MM.1S (cell line): ENCODE data around the gene CTNNA2.

Source experiments
- DNase-seq: peaks from one replicate; pipeline ENCODE4 v3.0.0-alpha.2; 2015
- H2AFZ ChIP-seq: fragments of 300-600 bp; sonication (generic); 2 replicates; pipeline ENCODE4 v1.6.0; 2016; ENCODE audit warnings: antibody characterized with exemption, low read length
- H3F3A ChIP-seq: fragments of 300-600 bp; sonication (generic); 2 replicates; pipeline ENCODE4 v1.6.1; 2016; ENCODE audit warnings: mild to moderate bottlenecking, antibody characterized with exemption, low read length, moderate library complexity, mixed read lengths; ENCODE audit not compliant: insufficient read depth
- H3K27ac ChIP-seq: fragments of 300-600 bp; sonication (generic); 2 replicates; pipeline ENCODE4 v1.5.1; 2016; ENCODE audit warnings: mild to moderate bottlenecking, low read length
- H3K27me3 ChIP-seq: fragments of 300-600 bp; sonication (generic); replicated peaks from 2 replicates; pipeline ENCODE4 v1.6.0; 2016; ENCODE audit warnings: low read length; ENCODE audit not compliant: insufficient read depth
- H3K36me3 ChIP-seq: fragments of 300-600 bp; sonication (generic); replicated peaks from 2 replicates; pipeline ENCODE4 v1.6.1; 2016; ENCODE audit warnings: mild to moderate bottlenecking, low read length, mixed read lengths; ENCODE audit not compliant: insufficient read depth
- H3K4me1 ChIP-seq: fragments of 300-600 bp; sonication (generic); 2 replicates; pipeline ENCODE4 v1.6.1; 2016; ENCODE audit warnings: low read length, mixed read lengths
- H3K4me2 ChIP-seq: fragments of 300-600 bp; sonication (generic); 2 replicates; pipeline ENCODE4 v1.6.0; 2016; ENCODE audit warnings: low read depth, low read length
- H3K4me3 ChIP-seq: fragments of 300-600 bp; sonication (generic); 2 replicates; pipeline ENCODE4 v1.5.1; 2016; ENCODE audit warnings: low read length, mixed read lengths
- H3K79me2 ChIP-seq: fragments of 300-600 bp; sonication (generic); 2 replicates; pipeline ENCODE4 v1.6.1; 2016; ENCODE audit warnings: mixed run types, low read length, mixed read lengths
- H3K9ac ChIP-seq: fragments of 300-600 bp; sonication (generic); 2 replicates; pipeline ENCODE4 v1.6.1; 2016; ENCODE audit warnings: low read length, mixed read lengths
- H3K9me2 ChIP-seq: fragments of 300-600 bp; sonication (generic); replicated peaks from 2 replicates; pipeline ENCODE4 v1.6.1; 2016; ENCODE audit warnings: mild to moderate bottlenecking, low read length, mixed read lengths; ENCODE audit not compliant: insufficient read depth
- H3K9me3 ChIP-seq: fragments of 300-600 bp; sonication (generic); replicated peaks from 2 replicates; pipeline ENCODE4 v1.6.1; 2016; ENCODE audit warnings: mild to moderate bottlenecking, low read length, mixed read lengths; ENCODE audit not compliant: insufficient read depth
- H4K20me1 ChIP-seq: fragments of 300-600 bp; sonication (generic); 2 replicates; pipeline ENCODE4 v1.6.1; 2016; ENCODE audit warnings: mild to moderate bottlenecking, low read length, moderate library complexity, mixed read lengths; ENCODE audit not compliant: insufficient read depth
- CTCF ChIP-seq: fragments of 300-600 bp; sonication (generic); IDR thresholded peaks from 2 replicates; pipeline ENCODE4 v1.5.1; 2016; ENCODE audit warnings: antibody characterized with exemption, low read length, mixed read lengths
- EZH2 ChIP-seq: fragments of 300-600 bp; sonication (generic); optimal IDR thresholded peaks from 2 replicates; pipeline ENCODE3; 2017; ENCODE audit warnings: low read depth, mild to moderate bottlenecking, antibody characterized with exemption, low read length, mixed read lengths
- EZH2phosphoT487 ChIP-seq: fragments of 300-600 bp; sonication (generic); IDR thresholded peaks from 2 replicates; pipeline ENCODE4 v1.6.1; 2018; ENCODE audit warnings: antibody characterized with exemption, low read length

Gene CTNNA2

GRCh38 chr2:80002112-80002511, 489.3 kb downstream of the CTNNA2 start:
- Histone ChIP-seq H3K4me2 (no peak overlapping the region), H3K4me1 (no peaks in the 10 kb centered on the region), H3K27ac (no peak overlapping the region), H3K9ac (no peak overlapping the region), H3K9me2 (no peaks in the 10 kb centered on the region), H3K9me3 (no peaks in the 10 kb centered on the region), H3F3A (no peaks in the 10 kb centered on the region), H2AFZ (no peak overlapping the region), H3K27me3 (no peaks in the 10 kb centered on the region), H3K4me3 (no peak overlapping the region), H3K79me2 (no peaks in the 10 kb centered on the region), H4K20me1 (no peaks in the 10 kb centered on the region), H3K36me3 (no peaks in the 10 kb centered on the region)
- no peak for TF ChIP-seq EZH2
- no peak for TF ChIP-seq EZH2phosphoT487
- no peak for TF ChIP-seq CTCF
- DNase-seq: no peak

GRCh38 chr2:80002568-80003157, 489.8 kb downstream of the CTNNA2 start:
- no peak overlapping the region for H3K9ac ChIP-seq
- H2AFZ ChIP-seq: no peak overlapping the region

GRCh38 chr2:80007777-80008503, 495.1 kb downstream of the CTNNA2 start:
- Histone ChIP-seq H3K4me2 (no peak overlapping the region), H3F3A (no peaks in the 10 kb centered on the region), H3K9me2 (no peaks in the 10 kb centered on the region), H3K4me3 (no peak overlapping the region), H2AFZ (no peak overlapping the region), H3K27me3 (no peaks in the 10 kb centered on the region), H3K27ac (no peak overlapping the region), H3K79me2 (no peaks in the 10 kb centered on the region), H3K9ac (no peak overlapping the region), H3K9me3 (no peaks in the 10 kb centered on the region), H3K4me1 (no peaks in the 10 kb centered on the region), H4K20me1 (no peaks in the 10 kb centered on the region), H3K36me3 (no peaks in the 10 kb centered on the region)
- no peak for TF ChIP-seq EZH2
- TF ChIP-seq CTCF: no peak
- no peak for TF ChIP-seq EZH2phosphoT487
- DNase-seq: no peak

More at GRCh38 chr2:80002568-80003157, 489.8 kb downstream of the CTNNA2 start:
- H3K27ac ChIP-seq: no peak overlapping the region
- no peaks in the 10 kb centered on the region for H3K4me1 ChIP-seq
- no peaks in the 10 kb centered on the region for H3F3A ChIP-seq
- H3K4me3 ChIP-seq: no peak overlapping the region
- DNase-seq: no peak
- H4K20me1 ChIP-seq: no peaks in the 10 kb centered on the region
- TF ChIP-seq EZH2phosphoT487: no peak
- no peak for TF ChIP-seq CTCF
- no peak for TF ChIP-seq EZH2
- no peaks in the 10 kb centered on the region for H3K27me3 ChIP-seq
- no peaks in the 10 kb centered on the region for H3K9me2 ChIP-seq
- no peak overlapping the region for H3K4me2 ChIP-seq
- H3K36me3 ChIP-seq: no peaks in the 10 kb centered on the region
- no peaks in the 10 kb centered on the region for H3K79me2 ChIP-seq
- no peaks in the 10 kb centered on the region for H3K9me3 ChIP-seq
